Fibroblast of villous mesenchyme (primary cell): ENCODE data around the gene FAM184B. TPM values are rescaled to one million over a fixed set of nuclear protein-coding genes. Genes with fewer than 3 reads are reported as not detected.

Source experiments
- DNase-seq: peaks from one replicate; pipeline ENCODE4 v3.0.0-alpha.2; 2010; ENCODE audit warnings: low read depth
- H3K4me3 ChIP-seq: 2 replicates; pipeline ENCODE4 v1.5.1; 2011; ENCODE audit warnings: low read depth, mild to moderate bottlenecking, low read length
- total RNA-seq: library from RNA; depleted of rRNA; stranded (reverse); fragments of >200 nt; gene quantifications from 2 replicates; pipeline ENCODE4 v1.2.3, GENCODE V29; 2012
- TF ChIP-seq, protein P1 (sequence below): IDR thresholded peaks from 2 replicates; pipeline ENCODE4 v1.5.1; 2012; ENCODE audit warnings: low read depth, mild to moderate bottlenecking, low read length; ENCODE audit not compliant: insufficient read depth

FAM184B gene
- total RNA-seq, 1 donor: not detected

DNA sequence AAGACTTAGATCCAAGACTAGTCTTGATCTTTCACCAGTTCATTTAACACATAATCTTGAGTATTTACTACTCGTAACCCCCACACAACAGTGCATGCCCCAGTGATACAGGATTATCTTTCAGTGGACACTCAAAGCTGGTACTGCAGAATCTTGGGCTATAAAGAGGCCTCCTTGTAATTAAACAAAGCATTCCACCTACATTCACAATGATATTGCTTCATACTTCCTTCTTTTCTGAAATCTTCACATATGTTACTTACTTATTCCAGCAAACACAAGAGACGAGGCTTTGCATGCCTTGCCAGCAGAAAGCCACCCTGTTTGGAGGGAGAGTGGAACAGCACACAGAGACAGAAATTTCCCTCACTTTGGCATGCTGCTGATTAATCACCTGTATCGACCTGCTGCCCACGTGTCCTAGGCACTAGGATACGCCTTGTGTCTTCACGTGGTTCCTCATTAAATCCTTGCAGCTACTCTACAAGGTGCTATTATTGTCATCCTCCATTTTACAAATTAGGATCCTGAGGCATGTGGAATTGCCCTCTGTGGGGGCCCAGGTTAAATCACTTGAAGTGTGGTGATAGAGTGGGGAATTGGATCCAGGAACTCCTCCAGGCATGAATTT lies 77.3 kb downstream of the FAM184B start:
- TF ChIP-seq, protein P1, sequence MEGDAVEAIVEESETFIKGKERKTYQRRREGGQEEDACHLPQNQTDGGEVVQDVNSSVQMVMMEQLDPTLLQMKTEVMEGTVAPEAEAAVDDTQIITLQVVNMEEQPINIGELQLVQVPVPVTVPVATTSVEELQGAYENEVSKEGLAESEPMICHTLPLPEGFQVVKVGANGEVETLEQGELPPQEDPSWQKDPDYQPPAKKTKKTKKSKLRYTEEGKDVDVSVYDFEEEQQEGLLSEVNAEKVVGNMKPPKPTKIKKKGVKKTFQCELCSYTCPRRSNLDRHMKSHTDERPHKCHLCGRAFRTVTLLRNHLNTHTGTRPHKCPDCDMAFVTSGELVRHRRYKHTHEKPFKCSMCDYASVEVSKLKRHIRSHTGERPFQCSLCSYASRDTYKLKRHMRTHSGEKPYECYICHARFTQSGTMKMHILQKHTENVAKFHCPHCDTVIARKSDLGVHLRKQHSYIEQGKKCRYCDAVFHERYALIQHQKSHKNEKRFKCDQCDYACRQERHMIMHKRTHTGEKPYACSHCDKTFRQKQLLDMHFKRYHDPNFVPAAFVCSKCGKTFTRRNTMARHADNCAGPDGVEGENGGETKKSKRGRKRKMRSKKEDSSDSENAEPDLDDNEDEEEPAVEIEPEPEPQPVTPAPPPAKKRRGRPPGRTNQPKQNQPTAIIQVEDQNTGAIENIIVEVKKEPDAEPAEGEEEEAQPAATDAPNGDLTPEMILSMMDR: no peak
- DNase-seq: no peak
- H3K4me3 ChIP-seq: no peak overlapping the region

DNA sequence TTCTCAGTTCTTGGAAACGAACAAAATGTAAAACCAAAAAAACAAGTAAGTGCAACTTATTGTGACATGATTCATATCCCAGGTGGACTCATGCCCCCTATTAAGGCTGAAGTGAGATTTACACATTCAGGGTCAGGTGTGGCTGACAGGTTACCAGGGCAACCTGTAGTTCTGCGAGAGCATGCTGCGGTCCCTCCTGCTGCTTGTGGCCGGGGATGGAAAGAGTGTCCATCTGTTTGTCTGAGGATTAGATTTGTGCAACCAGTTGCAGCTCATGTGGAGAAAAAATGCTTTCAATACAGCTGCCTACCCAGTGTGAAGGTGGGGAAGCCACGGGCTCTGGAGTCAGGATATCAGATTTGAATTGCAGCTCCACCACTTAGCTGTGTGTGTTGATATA lies 78.8 kb downstream of the FAM184B start:
- no peak overlapping the region for H3K4me3 ChIP-seq
- TF ChIP-seq, protein P1: no peak

DNA sequence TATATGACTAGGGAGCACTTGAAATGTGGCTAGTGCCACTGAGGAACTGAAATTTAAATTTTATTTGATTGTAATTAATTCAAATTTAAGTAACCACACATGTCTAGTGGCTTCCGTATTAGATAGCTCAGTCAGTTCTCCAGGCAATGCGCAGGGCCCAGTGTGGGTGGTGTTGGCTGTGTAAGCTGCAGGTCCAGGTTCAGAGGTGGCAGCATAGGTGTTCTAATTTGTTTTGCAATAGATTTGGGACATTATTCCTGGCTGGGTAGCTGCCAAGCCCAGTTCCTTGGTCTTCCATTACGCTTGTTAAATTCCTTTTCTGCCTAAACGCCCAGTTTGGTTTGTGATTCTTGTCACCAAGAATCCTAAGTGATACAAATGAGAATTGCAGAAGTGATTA lies 79.5 kb downstream of the FAM184B start:
- no peak for DNase-seq
- TF ChIP-seq, protein P1: no peak
- H3K4me3 ChIP-seq: no peak overlapping the region

More for the DNA sequence above, 78.8 kb downstream of the FAM184B start:
- no peak for DNase-seq

DNA sequence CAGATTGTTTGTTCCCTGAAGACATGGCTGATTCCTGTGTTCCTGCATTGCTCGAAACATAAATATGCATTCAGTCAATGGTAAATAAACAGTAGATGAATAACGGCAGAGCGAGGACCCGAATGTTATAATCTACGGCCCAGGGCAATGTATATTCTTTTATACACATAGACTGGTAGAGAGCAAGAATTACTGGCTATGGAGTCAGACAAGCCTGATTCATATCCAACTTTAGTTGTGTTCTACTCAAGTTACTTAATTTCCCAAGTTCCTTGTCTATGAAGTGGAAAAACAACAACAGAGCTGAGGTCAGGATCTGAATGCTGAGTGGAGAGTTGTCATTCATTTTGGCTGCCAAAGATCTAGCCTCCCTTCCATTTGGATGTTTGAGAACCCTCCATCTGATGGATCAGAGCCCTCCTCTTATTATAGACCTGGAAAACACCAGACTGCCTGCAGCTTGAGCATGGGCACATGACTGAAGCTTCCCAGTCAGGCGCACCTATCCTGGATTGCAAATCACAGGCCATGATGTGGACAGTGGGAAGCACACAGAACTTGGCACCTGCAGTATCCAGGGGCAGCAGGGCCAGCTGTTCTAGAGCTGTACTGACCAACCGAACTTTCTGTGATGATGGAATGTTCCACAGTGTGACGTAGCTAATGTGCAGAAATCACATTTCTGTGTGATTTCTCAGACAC lies 80.1 kb downstream of the FAM184B start:
- TF ChIP-seq, protein P1: no peak
- DNase-seq: no peak

DNA sequence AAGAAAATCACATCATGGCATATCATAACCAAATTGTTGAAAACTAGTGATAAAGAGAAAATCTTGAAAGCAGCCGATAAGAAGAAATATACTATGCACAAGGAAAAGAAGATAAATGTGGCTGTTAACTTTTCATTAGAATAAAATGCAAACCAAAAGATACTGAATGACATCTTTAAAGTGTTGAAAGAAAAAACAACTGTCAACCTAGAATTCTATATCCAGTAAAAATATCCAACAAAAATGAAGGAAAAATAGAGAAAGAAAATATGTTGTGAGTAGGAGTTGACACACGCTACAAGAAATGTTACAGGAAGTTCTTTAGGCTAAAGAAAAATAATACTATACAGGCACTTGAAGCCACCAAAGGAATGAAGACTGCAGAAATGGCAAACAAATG lies 82.0 kb downstream of the FAM184B start:
- DNase-seq: no peak
- TF ChIP-seq, protein P1: no peak
- H3K4me3 ChIP-seq: no peak overlapping the region

More for the DNA sequence above, 80.1 kb downstream of the FAM184B start:
- H3K4me3 ChIP-seq: no peak overlapping the region

DNA sequence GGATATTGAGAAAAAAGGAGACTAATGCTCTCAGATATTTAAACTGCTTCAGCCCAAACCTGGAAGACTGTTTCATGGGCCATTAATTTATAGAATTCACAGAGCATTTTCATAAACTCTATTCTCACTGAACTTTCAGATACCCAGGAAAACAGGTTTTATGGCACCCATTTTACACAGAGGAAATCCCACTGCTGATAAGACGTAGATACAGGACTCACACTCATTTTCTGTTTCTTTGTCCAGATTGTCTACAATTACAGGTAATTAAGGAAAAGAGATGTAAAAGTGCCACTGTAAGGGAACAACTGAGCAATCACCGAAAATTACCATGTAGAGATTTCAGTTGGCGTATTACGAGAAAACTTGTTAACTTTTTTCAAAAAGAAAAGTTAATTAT lies 83.3 kb downstream of the FAM184B start:
- TF ChIP-seq, protein P1: no peak
- no peak overlapping the region for H3K4me3 ChIP-seq
- DNase-seq: no peak
